Measurements from ENCODE around the gene RCE1. TPM values are rescaled to one million over a fixed set of nuclear protein-coding genes. Genes with fewer than 3 reads are reported as not detected.

Gene RCE1
- total and polyA plus RNA-seq, 2 donors (not counting 1 experiment from before 2014, with no cell fraction given), result 7.0 to 14.4 TPM

DNA sequence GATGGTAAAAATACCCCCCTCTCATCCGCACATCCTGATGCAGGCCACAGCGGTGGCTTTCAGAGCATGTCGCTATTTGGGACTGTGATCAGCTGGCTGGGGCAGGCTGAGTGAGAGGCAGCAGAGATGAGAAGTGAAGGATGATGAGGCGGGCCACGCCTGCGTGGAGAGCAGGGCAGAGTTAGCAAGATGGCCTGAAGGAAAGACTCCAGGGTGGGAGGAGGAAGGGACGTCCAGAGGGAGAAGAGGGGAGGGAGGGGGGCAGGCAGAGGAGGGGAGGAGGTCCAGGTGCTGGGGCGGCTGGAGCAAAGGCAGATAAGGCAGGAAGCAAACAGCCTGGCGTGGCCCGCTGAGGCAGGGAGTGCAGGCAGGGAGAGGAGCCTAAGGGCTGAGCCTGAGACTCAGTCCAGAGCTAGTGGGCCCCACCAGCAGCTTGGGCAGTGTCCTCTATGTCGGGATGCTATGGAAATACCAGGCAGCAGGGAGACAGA is 42.8 kb downstream of the RCE1 start:
- Histone ChIP-seq H3K4me3 (replicated peaks in 1 of 4; ENCODE audit: control extremely low read depth in 1 of 4, insufficient read depth in 1 of 4, low read depth in 3 of 4, low read length in 4 of 4) (no peak overlapping the region), H3K4me2 (ENCODE audit: extremely low read depth, insufficient read depth, low read length) (no peak overlapping the region), H3K79me2 (ENCODE audit: control insufficient read depth, insufficient read depth, low read length) (no peaks in the 10 kb centered on the region), H2AFZ (ENCODE audit: low read length) (no peak overlapping the region), H3K9me3 (ENCODE audit: control insufficient read depth, insufficient read depth, low read depth, low read length) (no peaks in the 10 kb centered on the region), H3K27me3 (ENCODE audit: control insufficient read depth, insufficient read depth, low read length) (no peaks in the 10 kb centered on the region), H3K9ac (ENCODE audit: insufficient read depth, low read length) (no peak overlapping the region), H3K27ac (ENCODE audit: insufficient read depth, low read length) (no peak overlapping the region), H3K36me3 (ENCODE audit: control insufficient read depth, insufficient read depth, low read length) (no peaks in the 10 kb centered on the region), H4K20me1 (ENCODE audit: control insufficient read depth, extremely low read depth, insufficient read depth, low read length) (no peaks in the 10 kb centered on the region), H3K4me1 (ENCODE audit: control insufficient read depth, extremely low read depth, insufficient read depth, low read length) (peaks cover 13% of the 10 kb centered on the region)
- TF ChIP-seq EZH2 (IDR thresholded peaks at IDR 0.05; ENCODE audit: low read length, missing control alignments), result no peak
- TF ChIP-seq, protein P1, sequence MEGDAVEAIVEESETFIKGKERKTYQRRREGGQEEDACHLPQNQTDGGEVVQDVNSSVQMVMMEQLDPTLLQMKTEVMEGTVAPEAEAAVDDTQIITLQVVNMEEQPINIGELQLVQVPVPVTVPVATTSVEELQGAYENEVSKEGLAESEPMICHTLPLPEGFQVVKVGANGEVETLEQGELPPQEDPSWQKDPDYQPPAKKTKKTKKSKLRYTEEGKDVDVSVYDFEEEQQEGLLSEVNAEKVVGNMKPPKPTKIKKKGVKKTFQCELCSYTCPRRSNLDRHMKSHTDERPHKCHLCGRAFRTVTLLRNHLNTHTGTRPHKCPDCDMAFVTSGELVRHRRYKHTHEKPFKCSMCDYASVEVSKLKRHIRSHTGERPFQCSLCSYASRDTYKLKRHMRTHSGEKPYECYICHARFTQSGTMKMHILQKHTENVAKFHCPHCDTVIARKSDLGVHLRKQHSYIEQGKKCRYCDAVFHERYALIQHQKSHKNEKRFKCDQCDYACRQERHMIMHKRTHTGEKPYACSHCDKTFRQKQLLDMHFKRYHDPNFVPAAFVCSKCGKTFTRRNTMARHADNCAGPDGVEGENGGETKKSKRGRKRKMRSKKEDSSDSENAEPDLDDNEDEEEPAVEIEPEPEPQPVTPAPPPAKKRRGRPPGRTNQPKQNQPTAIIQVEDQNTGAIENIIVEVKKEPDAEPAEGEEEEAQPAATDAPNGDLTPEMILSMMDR (conservative IDR thresholded peaks at IDR 0.05 in 1 of 2, IDR thresholded peaks at IDR 0.05 in 1 of 2; ENCODE audit: low read depth in 1 of 2, low read length in 2 of 2), result no peak
- DNase-seq (ENCODE audit: low read depth in 2 of 2), result peak in 1 of 2 donors; percentile 10

DNA sequence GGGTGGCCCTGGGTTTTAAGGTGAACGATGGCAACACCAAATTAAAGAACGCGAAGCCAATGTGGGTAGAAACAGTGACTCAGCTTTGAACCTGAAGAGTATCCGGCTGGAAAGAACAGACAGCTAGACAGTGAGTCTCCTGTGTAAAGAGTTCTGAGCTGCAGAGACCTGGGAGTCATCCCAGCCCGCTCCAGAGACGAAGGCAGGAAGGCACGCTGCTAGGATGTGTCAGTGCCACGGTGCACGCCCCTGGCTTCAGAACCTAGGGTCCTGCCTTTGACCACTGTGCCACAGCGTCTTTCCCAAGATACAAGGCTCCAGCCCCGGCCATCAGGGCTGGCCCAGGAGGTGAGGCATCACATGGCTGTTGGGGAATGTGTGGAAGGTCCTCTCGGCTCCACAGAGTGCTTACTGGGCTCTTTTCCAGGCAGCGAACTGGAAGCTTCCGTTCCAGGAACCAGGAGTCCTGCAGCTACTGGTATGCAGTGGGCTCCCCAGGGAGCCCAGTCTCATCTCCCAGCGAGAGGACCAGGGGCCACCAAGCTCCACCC is 43.5 kb downstream of the RCE1 start:
- H3K79me2 ChIP-seq (ENCODE audit: control insufficient read depth, insufficient read depth, low read length), result no peaks in the 10 kb centered on the region
- no peaks in the 10 kb centered on the region for H3K27me3 ChIP-seq (ENCODE audit: control insufficient read depth, insufficient read depth, low read length)
- H3K4me2 ChIP-seq (ENCODE audit: extremely low read depth, insufficient read depth, low read length), result no peak overlapping the region
- DNase-seq (ENCODE audit: low read depth in 2 of 2), result peak in 1 of 2 donors; percentile 86
- H3K27ac ChIP-seq (ENCODE audit: insufficient read depth, low read length), result no peak overlapping the region
- no peaks in the 10 kb centered on the region for H4K20me1 ChIP-seq (ENCODE audit: control insufficient read depth, extremely low read depth, insufficient read depth, low read length)
- no peak overlapping the region for H3K4me3 ChIP-seq (replicated peaks in 1 of 4; ENCODE audit: control extremely low read depth in 1 of 4, insufficient read depth in 1 of 4, low read depth in 3 of 4, low read length in 4 of 4)
- H3K4me1 ChIP-seq (ENCODE audit: control insufficient read depth, extremely low read depth, insufficient read depth, low read length), result peaks cover 13% of the 10 kb centered on the region
- TF ChIP-seq, protein P1 (conservative IDR thresholded peaks at IDR 0.05 in 1 of 2, IDR thresholded peaks at IDR 0.05 in 1 of 2; ENCODE audit: low read depth in 1 of 2, low read length in 2 of 2), result no peak
- no peak for TF ChIP-seq EZH2 (IDR thresholded peaks at IDR 0.05; ENCODE audit: low read length, missing control alignments)
- no peak overlapping the region for H3K9ac ChIP-seq (ENCODE audit: insufficient read depth, low read length)
- H2AFZ ChIP-seq (ENCODE audit: low read length), result no peak overlapping the region
- H3K9me3 ChIP-seq (ENCODE audit: control insufficient read depth, insufficient read depth, low read depth, low read length), result no peaks in the 10 kb centered on the region
- no peaks in the 10 kb centered on the region for H3K36me3 ChIP-seq (ENCODE audit: control insufficient read depth, insufficient read depth, low read length)

DNA sequence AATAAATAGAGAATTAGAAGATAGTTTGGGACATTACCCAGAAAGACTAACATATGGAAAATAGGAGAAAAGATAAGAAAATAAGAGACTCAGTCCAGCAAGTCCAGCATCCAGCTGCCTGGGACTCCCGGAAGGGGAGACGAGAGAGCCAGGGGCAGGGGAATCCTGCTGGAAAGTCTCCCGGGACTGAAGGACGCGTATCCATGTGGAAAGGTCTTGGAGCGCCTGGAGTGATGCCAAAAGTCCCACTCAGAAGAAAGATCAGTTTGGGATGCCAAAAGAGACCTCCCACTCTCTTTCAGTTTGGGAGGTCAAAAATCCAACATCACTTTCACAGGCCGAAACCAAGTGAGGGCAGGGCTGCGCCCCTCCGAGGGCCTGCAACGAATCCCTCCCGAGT is 44.3 kb downstream of the RCE1 start:
- Histone ChIP-seq H2AFZ (ENCODE audit: low read length) (no peak overlapping the region), H3K27ac (ENCODE audit: insufficient read depth, low read length) (no peak overlapping the region), H3K36me3 (ENCODE audit: control insufficient read depth, insufficient read depth, low read length) (no peaks in the 10 kb centered on the region), H3K4me3 (replicated peaks in 1 of 4; ENCODE audit: control extremely low read depth in 1 of 4, insufficient read depth in 1 of 4, low read depth in 3 of 4, low read length in 4 of 4) (no peak overlapping the region), H3K27me3 (ENCODE audit: control insufficient read depth, insufficient read depth, low read length) (no peaks in the 10 kb centered on the region), H3K9me3 (ENCODE audit: control insufficient read depth, insufficient read depth, low read depth, low read length) (no peaks in the 10 kb centered on the region), H3K4me1 (ENCODE audit: control insufficient read depth, extremely low read depth, insufficient read depth, low read length) (peaks cover 16% of the 10 kb centered on the region), H3K9ac (ENCODE audit: insufficient read depth, low read length) (no peak overlapping the region), H4K20me1 (ENCODE audit: control insufficient read depth, extremely low read depth, insufficient read depth, low read length) (no peaks in the 10 kb centered on the region), H3K79me2 (ENCODE audit: control insufficient read depth, insufficient read depth, low read length) (no peaks in the 10 kb centered on the region), H3K4me2 (ENCODE audit: extremely low read depth, insufficient read depth, low read length) (no peak overlapping the region)
- TF ChIP-seq, protein P1 (conservative IDR thresholded peaks at IDR 0.05 in 1 of 2, IDR thresholded peaks at IDR 0.05 in 1 of 2; ENCODE audit: low read depth in 1 of 2, low read length in 2 of 2), result no peak
- TF ChIP-seq EZH2 (IDR thresholded peaks at IDR 0.05; ENCODE audit: low read length, missing control alignments), result no peak
- peak in 1 of 2 donors; percentile 25 for DNase-seq (ENCODE audit: low read depth in 2 of 2)

Data from fibroblast of lung (primary cell).